Astrocyte (in vitro differentiated cells and primary cell): ENCODE data around the gene KCTD18. TPM values are rescaled to one million over a fixed set of nuclear protein-coding genes. Genes with fewer than 3 reads are reported as not detected.
A peak's percentile ranks its signal among the peaks of the same experiment; 100 is the strongest.

Source experiments
- DNase-seq: peaks from one replicate; pipeline ENCODE4 v3.0.0-alpha.2; 2010; ENCODE audit warnings: low read depth
- FAIRE-seq: peaks from 2 replicates; lab custom pipeline; 2011; peaks lifted over from hg19 to GRCh38; lab: Jason Lieb, UNC
- H2AFZ ChIP-seq: 2 replicates; pipeline ENCODE4 v1.6.0; 2012; ENCODE audit warnings: low read depth, low read length, inconsistent platforms
- H3K27ac ChIP-seq: 2 replicates; pipeline ENCODE4 v1.5.1; 2011; ENCODE audit warnings: low read depth, low read length, inconsistent platforms
- H3K27me3 ChIP-seq: 2 replicates; pipeline ENCODE4 v1.6.0; 2011; ENCODE audit warnings: low read length, inconsistent platforms; ENCODE audit not compliant: insufficient read depth
- H3K36me3 ChIP-seq: 2 replicates; pipeline ENCODE4 v1.5.1; 2011; ENCODE audit warnings: low read length, inconsistent platforms; ENCODE audit not compliant: insufficient read depth
- H3K4me1 ChIP-seq: 2 replicates; pipeline ENCODE4 v1.5.1; 2011; ENCODE audit warnings: low read length, inconsistent platforms; ENCODE audit not compliant: insufficient read depth
- H3K4me2 ChIP-seq: 2 replicates; pipeline ENCODE4 v1.6.0; 2012; ENCODE audit warnings: low read length, inconsistent platforms
- H3K4me3 ChIP-seq: 2 replicates; pipeline ENCODE4 v1.5.1; 2011; ENCODE audit warnings: low read depth, mild to moderate bottlenecking, low read length, inconsistent platforms; ENCODE audit not compliant: insufficient read depth
- H3K79me2 ChIP-seq: 2 replicates; pipeline ENCODE4 v1.6.0; 2012; ENCODE audit warnings: mild to moderate bottlenecking, low read length, inconsistent platforms; ENCODE audit not compliant: insufficient read depth
- H3K9ac ChIP-seq: 2 replicates; pipeline ENCODE4 v1.6.0; 2012; ENCODE audit warnings: mild to moderate bottlenecking, low read length, inconsistent platforms
- H3K9me3 ChIP-seq: 2 replicates; pipeline ENCODE4 v1.5.1; 2012; ENCODE audit warnings: low read depth, mild to moderate bottlenecking, low read length, inconsistent platforms; ENCODE audit not compliant: insufficient read depth
- H4K20me1 ChIP-seq: 2 replicates; pipeline ENCODE4 v1.6.0; 2012; ENCODE audit warnings: low read length, inconsistent platforms; ENCODE audit not compliant: insufficient read depth
- H3K27ac Mint-ChIP-seq: one replicate; pipeline ENCODE4 v1.8.0; 2021; ENCODE audit warnings: mild to moderate bottlenecking, mixed read lengths; ENCODE audit not compliant: unreplicated experiment
- H3K27me3 Mint-ChIP-seq: one replicate; pipeline ENCODE4 v1.8.0; 2021; ENCODE audit warnings: low read depth, mixed read lengths; ENCODE audit not compliant: unreplicated experiment
- H3K36me3 Mint-ChIP-seq: one replicate; pipeline ENCODE4 v1.8.0; 2021; ENCODE audit warnings: low read depth, mixed read lengths; ENCODE audit not compliant: unreplicated experiment
- H3K4me1 Mint-ChIP-seq: one replicate; pipeline ENCODE4 v1.8.0; 2021; ENCODE audit warnings: low read depth, mixed read lengths; ENCODE audit not compliant: unreplicated experiment
- H3K4me3 Mint-ChIP-seq: one replicate; pipeline ENCODE4 v1.8.0; 2021; ENCODE audit warnings: mild to moderate bottlenecking, moderate library complexity, mixed read lengths; ENCODE audit not compliant: unreplicated experiment
- H3K9me3 Mint-ChIP-seq: one replicate; pipeline ENCODE4 v1.8.0; 2021; ENCODE audit warnings: mild to moderate bottlenecking, mixed read lengths; ENCODE audit not compliant: unreplicated experiment
- CTCF ChIP-seq: IDR thresholded peaks from 2 replicates; pipeline ENCODE4 v1.5.1; 2011; ENCODE audit warnings: low read depth, mild to moderate bottlenecking, inconsistent platforms, low read length, moderate library complexity; ENCODE audit not compliant: insufficient read depth
- EZH2 ChIP-seq: IDR thresholded peaks from 2 replicates; pipeline ENCODE4 v1.6.1; 2012; ENCODE audit warnings: mild to moderate bottlenecking, low read length, inconsistent platforms; ENCODE audit not compliant: insufficient read depth
- total RNA-seq: library from RNA; stranded (reverse); gene quantifications from 2 replicates; pipeline ENCODE4 v1.2.1, GENCODE V29; 2021

Gene KCTD18
- total RNA-seq, 1 donor from 2014 or later = 8.2 TPM

- H3K36me3 Mint-ChIP-seq = peaks cover 8% of the 10 kb centered on the region
- Histone ChIP-seq H3K4me1 (no peaks in the 10 kb centered on the region), H3K27me3 (no peaks in the 10 kb centered on the region), H3K9ac (no peak overlapping the region), H3K4me2 (no peak overlapping the region), H3K36me3 (no peaks in the 10 kb centered on the region), H3K79me2 (no peaks in the 10 kb centered on the region), H2AFZ (no peak overlapping the region), H3K9me3 (no peaks in the 10 kb centered on the region), H4K20me1 (no peaks in the 10 kb centered on the region), H3K4me3 (no peak overlapping the region), H3K27ac (no peak overlapping the region)
- peaks cover 2% of the 10 kb centered on the region for H3K9me3 Mint-ChIP-seq
- DNase-seq (no peak), FAIRE-seq (no peak)
- H3K4me3 Mint-ChIP-seq = no peak overlapping the region
- H3K4me1 Mint-ChIP-seq = peaks cover 8% of the 10 kb centered on the region
- H3K27me3 Mint-ChIP-seq = no peaks in the 10 kb centered on the region
- no peak for TF ChIP-seq CTCF
- no peak for TF ChIP-seq EZH2
- no peak overlapping the region for H3K27ac Mint-ChIP-seq
Measured at GRCh38 chr2:200496696-200497095, 13.2 kb downstream of the KCTD18 start.

DNA sequence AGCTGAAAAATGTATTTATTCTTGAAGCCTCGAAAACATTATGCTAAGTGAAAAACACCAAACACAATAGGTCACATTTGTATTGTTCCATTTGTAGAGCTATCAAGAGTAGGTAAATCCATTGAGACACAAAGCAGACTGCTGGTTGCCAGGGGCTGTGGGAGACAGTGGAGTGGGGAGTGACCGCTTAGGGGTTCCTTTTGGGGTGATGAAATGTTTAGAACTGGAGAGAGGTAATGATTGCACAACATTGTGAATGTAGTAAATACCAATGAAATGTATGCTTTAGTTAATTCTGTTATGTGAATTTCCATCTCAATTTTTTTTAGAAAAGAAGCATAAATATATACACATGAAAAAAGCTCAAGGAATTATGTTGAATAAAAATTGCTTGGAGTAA, 15.8 kb downstream of the KCTD18 start:
- Mint-ChIP-seq H3K27me3 (no peaks in the 10 kb centered on the region), H3K27ac (no peak overlapping the region), H3K4me3 (no peak overlapping the region), H3K4me1 (peaks cover 7% of the 10 kb centered on the region), H3K9me3 (no peaks in the 10 kb centered on the region), H3K36me3 (peaks cover 16% of the 10 kb centered on the region)
- Histone ChIP-seq H2AFZ (no peak overlapping the region), H3K4me1 (no peaks in the 10 kb centered on the region), H3K27ac (no peak overlapping the region), H3K79me2 (no peaks in the 10 kb centered on the region), H3K9ac (no peak overlapping the region), H3K36me3 (no peaks in the 10 kb centered on the region), H3K27me3 (no peaks in the 10 kb centered on the region), H3K4me3 (no peak overlapping the region), H3K4me2 (no peak overlapping the region), H3K9me3 (no peaks in the 10 kb centered on the region), H4K20me1 (no peaks in the 10 kb centered on the region)
- FAIRE-seq = no peak
- no peak for TF ChIP-seq CTCF
- TF ChIP-seq EZH2 = no peak
- no peak for DNase-seq

- TF ChIP-seq CTCF (no peak), EZH2 (no peak)
- Histone ChIP-seq H3K4me3 (no peak overlapping the region), H3K79me2 (no peaks in the 10 kb centered on the region), H3K36me3 (no peaks in the 10 kb centered on the region), H4K20me1 (no peaks in the 10 kb centered on the region), H3K27me3 (no peaks in the 10 kb centered on the region), H3K4me2 (no peak overlapping the region), H2AFZ (no peak overlapping the region), H3K27ac (no peak overlapping the region), H3K4me1 (no peaks in the 10 kb centered on the region), H3K9ac (no peak overlapping the region), H3K9me3 (no peaks in the 10 kb centered on the region)
- Mint-ChIP-seq H3K9me3 (no peaks in the 10 kb centered on the region), H3K4me3 (no peak overlapping the region), H3K27ac (no peak overlapping the region), H3K4me1 (no peaks in the 10 kb centered on the region), H3K36me3 (peaks cover 16% of the 10 kb centered on the region), H3K27me3 (no peaks in the 10 kb centered on the region)
- DNase-seq (peak; percentile 19), FAIRE-seq (no peak)
Measured at GRCh38 chr2:200492656-200493055, 17.2 kb downstream of the KCTD18 start.
